ENCODE data around the gene PDPK1.

DNA sequence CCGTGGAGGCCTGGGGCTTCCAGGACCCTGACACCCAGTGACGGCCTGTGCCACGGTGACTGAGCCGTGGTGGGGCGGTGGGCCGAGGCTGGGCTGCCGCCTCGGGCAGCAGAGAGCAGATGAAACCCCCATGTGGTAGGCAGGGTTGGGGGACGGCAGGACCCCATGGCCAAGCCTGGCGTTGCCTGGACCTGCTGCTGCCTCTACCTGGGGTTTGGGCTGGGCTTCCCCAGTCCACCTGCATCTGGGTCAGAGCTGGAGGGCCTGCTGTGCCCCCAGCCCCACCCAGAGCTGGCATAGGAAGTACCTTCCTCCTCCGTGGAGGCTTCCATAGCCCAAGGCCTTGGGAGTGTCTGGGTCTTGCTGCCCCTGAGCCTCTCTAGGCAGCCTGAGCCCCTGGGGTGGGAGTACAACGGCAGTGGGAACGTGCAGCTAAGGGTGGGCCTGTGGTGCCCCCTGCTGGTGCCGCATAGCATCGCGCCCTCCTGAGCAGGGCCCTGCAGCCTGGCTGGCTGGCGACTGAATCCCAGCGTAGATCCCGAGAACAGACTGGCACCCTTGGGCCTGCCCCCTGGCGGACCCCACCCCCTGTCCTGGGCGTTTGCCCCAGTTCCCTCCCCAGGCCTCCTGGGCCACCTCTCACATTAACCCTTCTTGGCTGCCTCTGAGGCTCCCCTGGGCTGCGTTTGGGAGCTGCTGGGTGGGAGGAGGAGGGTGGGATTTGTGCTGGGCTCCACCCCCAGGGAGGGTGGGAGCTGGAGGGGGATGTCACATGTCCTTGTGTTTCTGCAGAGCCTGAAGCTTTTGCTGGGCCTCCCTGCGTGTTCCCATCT lies 36.7 kb upstream of the PDPK1 start:
- TF ChIP-seq, protein P1, sequence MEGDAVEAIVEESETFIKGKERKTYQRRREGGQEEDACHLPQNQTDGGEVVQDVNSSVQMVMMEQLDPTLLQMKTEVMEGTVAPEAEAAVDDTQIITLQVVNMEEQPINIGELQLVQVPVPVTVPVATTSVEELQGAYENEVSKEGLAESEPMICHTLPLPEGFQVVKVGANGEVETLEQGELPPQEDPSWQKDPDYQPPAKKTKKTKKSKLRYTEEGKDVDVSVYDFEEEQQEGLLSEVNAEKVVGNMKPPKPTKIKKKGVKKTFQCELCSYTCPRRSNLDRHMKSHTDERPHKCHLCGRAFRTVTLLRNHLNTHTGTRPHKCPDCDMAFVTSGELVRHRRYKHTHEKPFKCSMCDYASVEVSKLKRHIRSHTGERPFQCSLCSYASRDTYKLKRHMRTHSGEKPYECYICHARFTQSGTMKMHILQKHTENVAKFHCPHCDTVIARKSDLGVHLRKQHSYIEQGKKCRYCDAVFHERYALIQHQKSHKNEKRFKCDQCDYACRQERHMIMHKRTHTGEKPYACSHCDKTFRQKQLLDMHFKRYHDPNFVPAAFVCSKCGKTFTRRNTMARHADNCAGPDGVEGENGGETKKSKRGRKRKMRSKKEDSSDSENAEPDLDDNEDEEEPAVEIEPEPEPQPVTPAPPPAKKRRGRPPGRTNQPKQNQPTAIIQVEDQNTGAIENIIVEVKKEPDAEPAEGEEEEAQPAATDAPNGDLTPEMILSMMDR (IDR thresholded peaks at IDR 0.05), result peak; percentile 97 to 99 (median 99)
- TF ChIP-seq POLR2A (IDR thresholded peaks at IDR 0.05), result no peak
- no peak for TF ChIP-seq EP300 (IDR thresholded peaks at IDR 0.05; ENCODE audit: low read depth)
